ENCODE results near the gene KMT2C. TPM values are rescaled to one million over a fixed set of nuclear protein-coding genes. Genes with fewer than 3 reads are reported as not detected.
A peak's percentile ranks its signal among the peaks of the same experiment; 100 is the strongest.

Gene KMT2C
- total and polyA plus RNA-seq, 2 of the 8 experiments (the other 6 are each of a cell fraction or from before 2014, with no cell fraction given): 9.1 to 40.8 TPM

- TF ChIP-seq CHD7 (IDR thresholded peaks at IDR 0.05; ENCODE audit: insufficient replicate concordance, low read length) (no peak), RFX5 (IDR thresholded peaks at IDR 0.05; ENCODE audit: borderline replicate concordance, low read depth, low read length) (peak; percentile 35; the same call in 1 of the 2 replicates), CBX8 (IDR thresholded peaks at IDR 0.05; ENCODE audit: borderline replicate concordance, low read depth, low read length) (no peak), SP1 (IDR thresholded peaks at IDR 0.05; ENCODE audit: low read depth, low read length) (peak; percentile 93), EGR1 (IDR thresholded peaks at IDR 0.05; ENCODE audit: borderline replicate concordance, low read depth, low read length) (peak; percentile 87), CTBP2 (IDR thresholded peaks at IDR 0.05; ENCODE audit: borderline replicate concordance, insufficient read depth, insufficient read length, low read length) (no peak), KDM4A (IDR thresholded peaks at IDR 0.05; ENCODE audit: low read depth, low read length, severe bottlenecking) (peak; percentile 10), CEBPB (IDR thresholded peaks at IDR 0.05; ENCODE audit: low read depth, low read length) (no peak), RNF2 (IDR thresholded peaks at IDR 0.05; ENCODE audit: borderline replicate concordance, low read depth, low read length, missing control alignments, poor library complexity, severe bottlenecking) (no peak), CHD1 (IDR thresholded peaks at IDR 0.05; ENCODE audit: low read depth, low read length) (no peak)
Observed at GRCh38 chr7:152436111-152436930, 518 bp upstream of the KMT2C start (continued).

All from H1 (cell line).